Measurements from ENCODE around the gene ABCC1. TPM values are rescaled to one million over a fixed set of nuclear protein-coding genes. Genes with fewer than 3 reads are reported as not detected.

Gene ABCC1
- total and polyA plus RNA-seq, 2 of the 8 experiments (the other 6 are each of a cell fraction or from before 2014, with no cell fraction given) = 42.6 to 66.8 TPM

- Histone ChIP-seq H3K79me2 (ENCODE audit: control insufficient read depth in 1 of 2, insufficient read depth in 2 of 2, low read length in 2 of 2) (peaks cover 34 to 82% of the 10 kb centered on the region in 2 experiments), H3K4me1 (replicated peaks in 1 of 4; ENCODE audit: control insufficient read depth in 3 of 4, insufficient read depth in 4 of 4, low read length in 3 of 4) (peaks cover 6 to 20% (median 13%) of the 10 kb centered on the region in 4 experiments), H3K4me2 (ENCODE audit: insufficient read depth in 1 of 2, low read depth in 2 of 2, low read length in 2 of 2) (no peak overlapping the region), H3K4me3 (ENCODE audit: extremely low read depth in 1 of 4, insufficient read depth in 2 of 4, low read depth in 3 of 4, low read length in 4 of 4) (no peak overlapping the region), H3K79me1 (ENCODE audit: low read depth, low read length) (peaks cover 32% of the 10 kb centered on the region), H2BK12ac (ENCODE audit: low read depth, low read length) (no peak overlapping the region), H3K4ac (replicated peaks; ENCODE audit: insufficient read length, low read depth, low read length) (no peak overlapping the region), H2BK15ac (ENCODE audit: low read length) (no peak overlapping the region), H4K91ac (replicated peaks; ENCODE audit: insufficient read length, low read length) (no peak overlapping the region), H3K27me3 (replicated peaks in 1 of 4; ENCODE audit: control insufficient read depth in 3 of 4, extremely low read depth in 1 of 4, insufficient read depth in 3 of 4, low read length in 3 of 4) (no peaks in the 10 kb centered on the region), H2AK5ac (ENCODE audit: low read depth, low read length) (no peak overlapping the region), H3K14ac (ENCODE audit: insufficient read length) (no peak overlapping the region), H3K9ac (replicated peaks in 1 of 4; ENCODE audit: extremely low read depth in 1 of 4, low read depth in 3 of 4, low read length in 3 of 4) (no peak overlapping the region), H2BK120ac (replicated peaks; ENCODE audit: low read depth, low read length) (no peak overlapping the region), H2AFZ (ENCODE audit: low read length) (no peak overlapping the region), H3K56ac (replicated peaks; ENCODE audit: insufficient read length, low read depth, low read length) (no peak overlapping the region), H4K20me1 (replicated peaks in 1 of 2; ENCODE audit: control insufficient read depth in 1 of 2, insufficient read depth in 2 of 2, low read length in 2 of 2) (peaks cover 0 to 15% of the 10 kb centered on the region in 2 experiments), H4K5ac (ENCODE audit: insufficient read length, low read depth, low read length) (no peak overlapping the region), H3K27ac (ENCODE audit: low read depth, low read length) (no peak overlapping the region), H3K18ac (ENCODE audit: extremely low read depth, low read length) (no peak overlapping the region), H3K36me3 (ENCODE audit: control insufficient read depth in 2 of 4, insufficient read depth in 4 of 4, low read length in 3 of 4) (peaks cover 3 to 27% (median 10%) of the 10 kb centered on the region in 4 experiments; a peak in 6 of 8 replicates), H2BK5ac (ENCODE audit: low read depth, low read length) (no peak overlapping the region), H4K8ac (ENCODE audit: extremely low read depth, insufficient read depth, low read length) (peak overlapping the region; percentile 8; the same call in 1 of the 2 replicates), H3K9me3 (ENCODE audit: insufficient read depth in 2 of 2, low read depth in 1 of 2, low read length in 1 of 2) (peaks cover 8 to 12% of the 10 kb centered on the region in 2 experiments), H3K23me2 (ENCODE audit: low read depth, low read length) (peaks cover 5% of the 10 kb centered on the region), H3K23ac (ENCODE audit: insufficient read length) (no peak overlapping the region), H2BK20ac (ENCODE audit: low read length) (no peak overlapping the region)
- no peak for DNase-seq (ENCODE audit: low read depth in 1 of 2, low spot score in 2 of 2)
- 65% methylated on average over 2 of the region's 2 CpGs; no CpG with 5 or more reads in 1 of the 2 experiments for WGBS, 2 experiments (ENCODE audit: extremely low coverage in 1 of 2, insufficient coverage in 1 of 2, insufficient read length in 1 of 2, insufficient replicate concordance in 2 of 2, low coverage in 1 of 2, low lambda C conversion rate in 2 of 2, missing lambda C conversion rate in 1 of 2)
- ChIA-PET POLR2A (ENCODE audit: partially characterized antibody) (interaction anchor here (0.8 to 1.5 kb wide), 2 partner anchors 9 to 11 kb away, joined by 3 to 5 read pairs; no protein-coding TSS in a partner anchor), CTCF (ENCODE audit: partially characterized antibody) (interaction anchor here (0.6 to 1.2 kb wide), 2 partner anchors 15 to 47 kb away, joined by 3 read pairs; no protein-coding TSS in a partner anchor)
- TF ChIP-seq YY1 (IDR thresholded peaks at IDR 0.05; ENCODE audit: low read depth, low read length) = no peak
- TF ChIP-seq JUN (IDR thresholded peaks at IDR 0.05; ENCODE audit: low read depth, low read length) = no peak
- no peak for TF ChIP-seq RFX5 (IDR thresholded peaks at IDR 0.05; ENCODE audit: borderline replicate concordance, low read depth, low read length)
- no peak for TF ChIP-seq CTBP2 (IDR thresholded peaks at IDR 0.05; ENCODE audit: borderline replicate concordance, insufficient read depth, insufficient read length, low read length)
- no peak for FAIRE-seq
Measured at GRCh38 chr16:15974057-15974456, 24.6 kb downstream of the ABCC1 start.
